Esophagus muscularis mucosa (tissue), 3 donors: ENCODE measurements around the gene GINS2.

Experiments used
- CTCF ChIP-seq, 3 experiments: fragments of 200-600 bp in 2 of 3; fragments of 450-650 bp in 1 of 3; sonication (generic) in 2 of 3; IDR thresholded peaks; one replicate each; pipeline ENCODE4 v1.5.1; 2017 to 2019; ENCODE audit warnings: antibody characterized with exemption in 3 of 3, mild to moderate bottlenecking in 2 of 3, moderate library complexity in 1 of 3
- POLR2A ChIP-seq: fragments of 450-650 bp; IDR thresholded peaks from one replicate; pipeline ENCODE4 v1.6.1; 2017; ENCODE audit warnings: antibody characterized with exemption, moderate library complexity, mild to moderate bottlenecking, low read depth
- POLR2AphosphoS5 ChIP-seq, 2 donors: sonication (generic); formaldehyde crosslinking; IDR thresholded peaks; one replicate each; pipeline ENCODE4 v1.6.1; 2017; ENCODE audit warnings: antibody characterized with exemption in 2 of 2

DNA sequence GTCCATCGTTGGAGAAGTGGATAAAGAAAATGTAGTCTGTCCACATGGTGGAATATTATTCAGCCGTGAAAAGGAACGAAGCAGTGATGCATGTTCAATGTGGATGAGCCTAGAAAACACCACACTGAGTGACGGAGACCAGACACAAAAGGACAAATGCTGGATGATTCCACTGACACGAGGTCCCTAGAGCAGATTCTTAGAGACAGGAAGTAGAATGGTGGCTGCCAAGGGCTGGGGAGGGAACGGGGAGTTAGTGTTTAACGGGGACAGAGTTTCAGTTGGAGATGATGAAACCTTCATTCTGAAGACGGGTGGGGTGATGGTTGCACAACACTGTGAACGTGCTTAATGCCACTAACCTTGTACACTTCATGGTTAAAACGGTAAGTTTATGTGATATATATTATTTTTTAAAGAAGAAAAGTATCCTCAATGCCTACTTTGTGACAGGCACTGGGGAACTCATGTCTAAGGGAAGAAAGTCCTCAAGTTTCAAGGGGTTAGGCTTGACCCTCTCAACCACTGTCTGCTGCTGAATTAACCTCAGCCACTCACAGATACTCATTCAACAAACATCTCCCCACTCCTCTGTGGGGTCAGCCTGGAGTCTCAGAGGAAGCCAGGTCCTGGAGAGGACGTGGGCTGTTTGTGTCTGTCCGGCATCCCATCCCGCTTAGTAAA lies 44.5 kb upstream of the GINS2 start:
- no peak for TF ChIP-seq POLR2AphosphoS5 (IDR thresholded peaks at IDR 0.05)
- no peak for TF ChIP-seq CTCF (IDR thresholded peaks at IDR 0.05)
- TF ChIP-seq POLR2A, result no peak
